Esophagus muscularis mucosa (tissue), 4 donors: ENCODE data around the gene PCSK6. TPM values are rescaled to one million over a fixed set of nuclear protein-coding genes. Genes with fewer than 3 reads are reported as not detected.

ENCODE experiments used
- DNase-seq: peaks from one replicate; pipeline ENCODE4 v3.0.0-alpha.2; 2017; ENCODE audit errors: extremely low spot score
- H3K27ac ChIP-seq, 4 donors: fragments of 200-600 bp; sonication (generic); replicated peaks in 1 of 4; 1 replicate in 3 of 4; 2 replicates in 1 of 4; pipeline ENCODE4 v1.5.1; 2016 to 2019; ENCODE audit warnings: mild to moderate bottlenecking in 1 of 4
- H3K27me3 ChIP-seq, 4 donors: fragments of 200-600 bp; sonication (generic); one replicate each; pipeline versions ENCODE4 v1.5.1 to v1.6.0; 2016 to 2019
- H3K36me3 ChIP-seq, 4 donors: fragments of 200-600 bp; sonication (generic); one replicate each; pipeline ENCODE4 v1.5.1; 2016 to 2019
- H3K4me1 ChIP-seq, 4 donors: fragments of 200-600 bp; sonication (generic); one replicate each; pipeline ENCODE4 v1.5.1; 2016 to 2019
- H3K4me3 ChIP-seq, 4 donors: fragments of 200-600 bp; sonication (generic); 1 replicate in 2 of 4; 2 replicates in 2 of 4; pipeline ENCODE4 v1.5.1; 2016 to 2019; ENCODE audit warnings: mild to moderate bottlenecking in 4 of 4, moderate library complexity in 1 of 4
- H3K9me3 ChIP-seq, 4 donors: fragments of 200-600 bp; sonication (generic); 1 replicate in 3 of 4; 2 replicates in 1 of 4; pipeline ENCODE4 v1.5.1; 2016 to 2019
- CTCF ChIP-seq, 3 experiments: fragments of 200-600 bp in 2 of 3; fragments of 450-650 bp in 1 of 3; sonication (generic) in 2 of 3; IDR thresholded peaks; one replicate each; pipeline ENCODE4 v1.5.1; 2017 to 2019; ENCODE audit warnings: antibody characterized with exemption in 3 of 3, mild to moderate bottlenecking in 2 of 3, moderate library complexity in 1 of 3
- EP300 ChIP-seq: sonication (generic); formaldehyde crosslinking; IDR thresholded peaks from one replicate; pipeline ENCODE4 v1.6.1; 2017; ENCODE audit warnings: antibody characterized with exemption
- POLR2A ChIP-seq: fragments of 450-650 bp; IDR thresholded peaks from one replicate; pipeline ENCODE4 v1.6.1; 2017; ENCODE audit warnings: antibody characterized with exemption, moderate library complexity, mild to moderate bottlenecking, low read depth
- POLR2AphosphoS5 ChIP-seq, 2 donors: sonication (generic); formaldehyde crosslinking; IDR thresholded peaks; one replicate each; pipeline ENCODE4 v1.6.1; 2017; ENCODE audit warnings: antibody characterized with exemption in 2 of 2
- WGBS: methylation state at CpG from one replicate; pipeline ENCODE4 v1.1.5; 2018; 5-methylcytosine and 5-hydroxymethylcytosine counted together
- intact Hi-C: fragments of 100-400 bp; cut with DNase I; formaldehyde crosslinking; loops from one replicate; pipeline ENCODE4 v1.15.1; 2023
- total RNA-seq, 4 donors: library from RNA; depleted of rRNA; stranded (reverse); fragments of >200 nt; gene quantifications; one replicate each; pipeline versions ENCODE4 v1.1.0 to v1.2.1, GENCODE V29; 2016

The PCSK6 gene
- total RNA-seq, 4 donors from 2014 or later = 13.6 to 24.1 (median 15.3) TPM

GRCh38 chr15:101486696-101487459, 2.6 kb downstream of the PCSK6 start:
- Histone ChIP-seq H3K4me3 (no peak overlapping the region), H3K27ac (no peak overlapping the region), H3K27me3 (peaks cover 0 to 41% (median 4%) of the 10 kb centered on the region in 4 donors), H3K9me3 (no peaks in the 10 kb centered on the region), H3K36me3 (no peaks in the 10 kb centered on the region), H3K4me1 (peaks cover 10 to 18% (median 13%) of the 10 kb centered on the region in 4 donors)
- 93% methylated on average over 9 of the region's 14 CpGs for WGBS
- intact Hi-C loops = no loop called here
- TF ChIP-seq CTCF (IDR thresholded peaks at IDR 0.05) (no peak), POLR2AphosphoS5 (IDR thresholded peaks at IDR 0.05) (no peak), EP300 (no peak), POLR2A (no peak)
- DNase-seq = no peak

- Histone ChIP-seq H3K27ac (no peak overlapping the region), H3K9me3 (no peaks in the 10 kb centered on the region), H3K4me3 (no peak overlapping the region), H3K27me3 (peaks cover 0 to 24% (median 2%) of the 10 kb centered on the region in 4 donors), H3K36me3 (no peaks in the 10 kb centered on the region), H3K4me1 (peaks cover 2 to 8% (median 4%) of the 10 kb centered on the region in 4 donors)
- no peak for DNase-seq
- intact Hi-C loops = no loop called here
- 85% methylated on average over 6 of the region's 6 CpGs for WGBS
- TF ChIP-seq CTCF (IDR thresholded peaks at IDR 0.05) = no peak
- no peak for TF ChIP-seq POLR2AphosphoS5 (IDR thresholded peaks at IDR 0.05)
- TF ChIP-seq EP300 = no peak
- no peak for TF ChIP-seq POLR2A
These were observed 6.0 kb downstream of the PCSK6 start for GRCh38 chr15:101483462-101483861.

GRCh38 chr15:101482526-101483371, 6.8 kb downstream of the PCSK6 start:
- Histone ChIP-seq H3K4me3 (no peak overlapping the region), H3K4me1 (peaks cover 0 to 15% (median 0%) of the 10 kb centered on the region in 4 donors), H3K27ac (no peak overlapping the region), H3K27me3 (peaks cover 0 to 17% (median 0%) of the 10 kb centered on the region in 4 donors), H3K36me3 (no peaks in the 10 kb centered on the region), H3K9me3 (no peaks in the 10 kb centered on the region)
- TF ChIP-seq CTCF (IDR thresholded peaks at IDR 0.05) = no peak
- no peak for TF ChIP-seq POLR2A
- no peak for TF ChIP-seq EP300
- TF ChIP-seq POLR2AphosphoS5 (IDR thresholded peaks at IDR 0.05) = no peak
- intact Hi-C loops = no loop called here
- DNase-seq = no peak
- WGBS = 88% methylated on average over 18 of the region's 21 CpGs

GRCh38 chr15:101481917-101482525, 7.5 kb downstream of the PCSK6 start:
- intact Hi-C loops = no loop called here
- DNase-seq = no peak
- Histone ChIP-seq H3K27me3 (peaks cover 0 to 10% (median 0%) of the 10 kb centered on the region in 4 donors), H3K9me3 (no peaks in the 10 kb centered on the region), H3K36me3 (no peaks in the 10 kb centered on the region), H3K27ac (no peak overlapping the region), H3K4me1 (peaks cover 0 to 15% (median 0%) of the 10 kb centered on the region in 4 donors), H3K4me3 (no peak overlapping the region)
- WGBS = 91% methylated on average over 17 of the region's 17 CpGs
- TF ChIP-seq CTCF (IDR thresholded peaks at IDR 0.05) (no peak), EP300 (no peak), POLR2A (no peak), POLR2AphosphoS5 (IDR thresholded peaks at IDR 0.05) (no peak)
